Breast epithelium (tissue), 3 donors: ENCODE data around the gene NCK2.

Experiments
- CTCF ChIP-seq, 3 donors: fragments of 450-650 bp; IDR thresholded peaks; one replicate each; pipeline ENCODE4 v1.5.1; 2016 to 2017; ENCODE audit warnings: antibody characterized with exemption in 3 of 3, mild to moderate bottlenecking in 3 of 3, moderate library complexity in 3 of 3
- POLR2A ChIP-seq: fragments of 450-650 bp; IDR thresholded peaks from one replicate; pipeline ENCODE4 v1.6.1; 2016; ENCODE audit warnings: antibody characterized with exemption, mild to moderate bottlenecking, moderate library complexity
- POLR2AphosphoS5 ChIP-seq, 3 donors: sonication (generic); formaldehyde crosslinking; IDR thresholded peaks; one replicate each; pipeline ENCODE4 v1.6.1; 2017; ENCODE audit warnings: antibody characterized with exemption in 3 of 3

DNA sequence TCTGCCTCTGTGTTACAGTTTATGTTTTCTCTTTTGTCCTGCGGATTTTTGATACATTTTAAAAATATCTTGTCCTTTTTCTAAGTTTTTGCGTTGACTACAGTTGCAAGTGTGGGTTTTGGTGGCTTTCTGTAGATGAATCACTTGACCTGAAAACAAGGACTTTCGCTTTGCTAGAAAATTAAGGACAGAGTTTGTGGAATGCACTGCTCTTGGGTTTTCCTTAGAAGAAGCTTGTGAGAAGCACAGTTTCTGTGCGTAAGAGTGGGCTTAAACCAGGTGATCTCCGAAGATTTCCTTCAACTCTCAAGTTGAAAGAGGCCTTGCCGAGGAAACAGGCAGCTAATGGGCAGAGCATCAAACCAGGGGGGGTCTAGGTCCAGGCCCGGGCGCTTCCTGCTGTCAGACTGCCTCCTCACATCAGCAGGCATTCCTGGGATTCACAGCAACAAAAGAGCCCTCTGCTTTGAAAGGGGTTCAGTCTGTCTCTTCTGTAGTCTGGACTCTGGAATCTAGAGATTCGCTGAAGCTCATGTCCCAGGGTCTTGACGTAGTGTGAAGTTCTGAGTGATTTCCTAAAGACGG lies 17.3 kb downstream of the NCK2 start:
- no peak for TF ChIP-seq CTCF (IDR thresholded peaks at IDR 0.05)
- TF ChIP-seq POLR2A = no peak
- TF ChIP-seq POLR2AphosphoS5 (IDR thresholded peaks at IDR 0.05) = no peak
